ENCODE results near the gene NOS1AP.
"Not testable (repeated sequence)": the region's sequence is repeated elsewhere in the genome, so short reads cannot be mapped to it uniquely, and the experiment has no call there.

NOS1AP gene

DNA sequence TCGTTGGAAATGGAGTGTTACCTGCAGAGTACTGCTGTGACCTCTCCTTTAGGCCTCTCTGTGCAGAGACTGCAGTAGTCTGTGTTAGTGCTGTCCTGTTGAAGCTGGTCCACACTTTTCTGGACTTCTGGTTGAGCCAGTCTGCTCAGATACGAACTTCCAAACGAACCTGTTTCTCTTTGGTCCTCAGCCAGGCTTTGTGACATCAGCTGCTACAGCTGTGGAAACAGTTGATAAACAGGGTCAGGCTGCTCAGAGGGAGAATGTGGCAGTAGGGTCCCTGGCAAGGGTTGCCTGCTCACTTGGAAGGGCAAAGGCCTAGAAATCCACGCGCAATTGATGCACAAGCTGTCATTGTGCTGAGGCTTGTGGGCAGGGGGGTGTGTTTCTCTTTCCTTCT, 98.8 kb downstream of the NOS1AP start:
- no peak for DNase-seq (ENCODE audit: low read depth in 2 of 2)

DNA sequence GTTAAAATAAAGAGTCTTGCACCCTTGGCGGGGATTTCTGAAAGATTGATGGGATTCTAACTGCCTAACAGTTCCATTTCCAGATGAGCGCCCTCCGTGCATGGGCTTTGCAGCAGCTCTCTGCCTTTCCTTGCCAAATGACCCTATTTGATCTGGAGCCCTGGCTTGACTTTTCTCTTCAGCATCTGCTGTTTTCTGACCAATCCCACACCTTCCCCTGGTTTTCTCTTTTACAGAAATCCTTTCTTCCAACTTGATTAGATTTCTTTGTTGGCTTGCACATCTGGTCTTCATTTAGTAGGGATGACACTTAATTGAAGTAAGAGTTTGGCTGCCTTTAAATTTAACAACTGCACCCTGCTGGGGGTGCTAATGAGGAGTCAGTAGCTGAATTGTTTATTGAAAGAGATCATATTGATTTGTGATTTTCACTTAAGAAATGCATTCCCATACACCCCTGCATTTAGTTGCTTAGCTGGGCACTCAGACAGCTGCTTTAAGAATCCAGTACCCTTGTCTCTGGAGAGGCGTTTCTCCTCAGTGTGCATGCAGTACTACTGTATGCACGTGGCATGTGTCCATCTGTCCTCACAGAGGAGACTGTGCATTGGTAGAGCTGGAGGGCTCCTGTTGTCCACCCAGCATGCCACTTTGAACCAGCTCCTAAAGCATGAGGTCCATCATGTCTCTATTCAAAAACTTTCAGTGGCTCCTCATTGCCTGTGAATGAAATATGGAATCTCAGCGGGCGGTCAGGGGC, 99.7 kb downstream of the NOS1AP start:
- DNase-seq (ENCODE audit: low read depth in 2 of 2) = no peak

GRCh38 chr1:162171111-162171510, 101.6 kb downstream of the NOS1AP start:
- DNase-seq (ENCODE audit: low read depth in 2 of 2) = no peak

DNA sequence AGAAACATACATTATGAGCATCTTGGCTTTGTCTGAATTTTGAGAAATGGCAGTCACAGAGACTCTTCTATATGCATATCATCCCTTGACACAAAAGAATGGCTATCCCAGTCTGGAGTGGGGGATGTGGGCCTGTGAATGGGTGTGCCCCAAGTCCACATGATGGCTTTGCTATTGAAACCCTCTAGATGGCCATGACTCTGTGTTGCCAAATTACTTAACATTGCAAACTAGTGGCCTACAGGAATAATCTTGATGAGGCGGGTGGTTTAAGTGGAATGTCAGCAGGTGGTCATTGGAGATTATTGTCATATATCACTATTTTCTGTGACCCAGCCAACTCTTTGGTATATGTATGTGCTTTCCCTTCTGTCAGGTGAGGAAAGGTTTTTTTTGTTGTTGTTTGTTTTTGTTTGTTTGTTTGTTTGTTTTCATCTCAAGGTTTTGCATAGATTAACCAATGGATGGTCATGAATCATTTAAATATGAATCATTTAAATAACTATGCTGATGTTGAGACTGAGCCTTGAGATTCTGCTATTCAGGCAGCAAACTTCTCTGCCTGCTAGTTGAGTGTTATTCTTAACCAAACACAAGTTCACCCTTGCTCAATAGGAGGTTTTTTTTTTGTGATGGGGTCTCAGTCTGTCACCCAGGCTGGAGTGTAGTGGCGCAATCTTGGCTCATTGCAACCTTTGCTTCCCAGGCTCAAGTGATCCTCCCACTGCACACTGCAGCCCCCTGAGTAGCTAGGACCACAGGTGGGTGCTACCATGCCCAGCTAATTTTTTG, 103.0 kb downstream of the NOS1AP start:
- DNase-seq (ENCODE audit: low read depth in 2 of 2) = no peak

GRCh38 chr1:162173607-162174006, 104.1 kb downstream of the NOS1AP start:
- DNase-seq (ENCODE audit: low read depth in 2 of 2) = not testable (repeated sequence)

GRCh38 chr1:162174027-162174426, 104.5 kb downstream of the NOS1AP start:
- not testable (repeated sequence) for DNase-seq (ENCODE audit: low read depth in 2 of 2)

- DNase-seq (ENCODE audit: low read depth in 2 of 2) = no peak
Measured at GRCh38 chr1:162175379-162176081, 106.0 kb downstream of the NOS1AP start.

GRCh38 chr1:162177126-162177525, 107.6 kb downstream of the NOS1AP start:
- DNase-seq (ENCODE audit: low read depth in 2 of 2) = no peak

GRCh38 chr1:162178432-162178831, 108.9 kb downstream of the NOS1AP start:
- no peak for DNase-seq (ENCODE audit: low read depth in 2 of 2)

DNA sequence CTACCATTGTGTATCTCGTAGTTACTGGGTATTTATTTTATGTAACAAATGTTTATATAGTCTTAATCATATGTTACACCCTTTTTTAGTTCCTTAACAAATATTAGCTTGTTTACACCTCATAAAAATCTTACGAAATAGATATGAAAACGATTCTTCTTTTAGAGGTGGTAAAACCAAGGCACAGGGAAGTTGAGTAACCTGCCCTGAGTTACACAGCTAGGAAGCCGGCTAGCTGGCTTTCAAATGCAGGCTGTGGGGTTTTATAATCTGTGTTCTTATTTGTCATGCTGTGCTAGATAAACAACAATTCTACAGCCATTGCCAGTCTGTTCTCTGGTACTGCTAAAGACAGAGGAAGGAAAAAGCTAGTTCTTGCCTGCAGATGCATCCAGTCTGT, 109.6 kb downstream of the NOS1AP start:
- no peak for DNase-seq (ENCODE audit: low read depth in 2 of 2)

- no peak for DNase-seq (ENCODE audit: low read depth in 2 of 2)
Measured at GRCh38 chr1:162180813-162181212, 111.3 kb downstream of the NOS1AP start.

DNA sequence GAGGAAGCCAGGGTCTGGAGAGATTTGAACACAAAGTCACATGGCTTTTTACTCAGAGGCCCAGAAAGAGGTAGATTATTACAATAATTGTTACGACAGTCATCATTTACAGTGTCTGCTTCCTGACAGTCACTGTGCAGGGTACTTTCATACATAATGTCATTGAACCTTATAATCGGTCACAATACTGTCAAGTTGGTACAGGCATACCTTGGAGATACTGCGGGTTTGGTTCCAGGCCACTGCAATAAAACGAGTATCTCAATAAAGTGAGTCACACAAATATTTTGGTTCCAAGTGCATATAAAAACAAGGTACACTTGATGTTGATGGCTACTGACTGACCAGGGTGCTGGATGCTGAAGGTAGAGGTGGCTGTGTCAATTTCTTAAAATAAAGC, 112.6 kb downstream of the NOS1AP start:
- no peak for DNase-seq (ENCODE audit: low read depth in 2 of 2)

DNA sequence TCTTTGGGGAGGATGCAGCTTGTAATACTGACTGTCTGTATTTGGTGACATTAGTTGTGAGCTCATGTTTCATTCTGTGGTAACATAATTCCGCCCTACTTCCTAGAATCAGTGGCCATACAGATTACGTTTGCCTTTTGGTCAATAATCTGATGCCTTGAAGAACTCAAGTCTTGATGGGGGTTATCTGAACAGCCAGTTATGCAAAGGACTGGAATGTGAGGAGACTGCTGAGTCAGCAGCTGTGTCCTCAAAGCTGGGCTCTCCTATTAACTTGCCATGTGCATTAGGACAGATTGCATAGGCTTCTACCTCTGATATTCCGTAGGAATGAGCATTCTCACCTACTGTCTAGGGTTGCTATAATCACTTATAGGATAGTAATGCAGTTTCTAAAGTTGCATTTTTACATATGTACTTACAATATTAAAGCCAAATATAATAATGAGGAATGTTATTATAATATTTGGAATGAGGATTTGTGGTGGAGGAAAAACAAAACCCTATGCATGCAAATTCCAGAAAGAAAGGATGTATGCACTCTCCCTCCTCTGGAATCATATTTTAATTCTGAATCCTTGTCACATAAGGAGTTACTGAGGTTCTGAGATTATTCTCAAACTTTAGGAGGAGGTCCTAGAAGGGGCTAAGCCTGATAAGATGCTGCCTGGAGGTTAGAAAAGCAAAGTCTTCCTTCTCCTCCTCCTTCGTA, 116.0 kb downstream of the NOS1AP start:
- no peak for DNase-seq (ENCODE audit: low read depth in 2 of 2)

DNA sequence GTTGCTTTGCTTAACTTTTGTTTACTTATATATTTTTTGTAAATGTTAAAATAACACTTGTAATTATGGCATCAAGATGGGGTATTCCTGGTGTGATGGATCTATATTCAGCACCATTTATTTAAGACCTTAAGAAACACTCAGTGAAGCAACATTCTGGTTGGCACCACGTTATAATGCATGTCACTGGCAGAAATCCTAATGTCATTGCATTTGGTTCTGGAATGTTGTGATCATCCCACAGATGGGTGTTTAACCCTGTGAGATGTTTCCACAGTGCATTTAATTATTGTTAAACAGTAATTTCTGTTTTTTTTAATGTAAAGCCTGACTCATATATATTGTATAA, 116.5 kb downstream of the NOS1AP start:
- no peak for DNase-seq (ENCODE audit: low read depth in 2 of 2)

GRCh38 chr1:162186406-162186805, 116.9 kb downstream of the NOS1AP start:
- DNase-seq (ENCODE audit: low read depth in 2 of 2) = no peak

DNA sequence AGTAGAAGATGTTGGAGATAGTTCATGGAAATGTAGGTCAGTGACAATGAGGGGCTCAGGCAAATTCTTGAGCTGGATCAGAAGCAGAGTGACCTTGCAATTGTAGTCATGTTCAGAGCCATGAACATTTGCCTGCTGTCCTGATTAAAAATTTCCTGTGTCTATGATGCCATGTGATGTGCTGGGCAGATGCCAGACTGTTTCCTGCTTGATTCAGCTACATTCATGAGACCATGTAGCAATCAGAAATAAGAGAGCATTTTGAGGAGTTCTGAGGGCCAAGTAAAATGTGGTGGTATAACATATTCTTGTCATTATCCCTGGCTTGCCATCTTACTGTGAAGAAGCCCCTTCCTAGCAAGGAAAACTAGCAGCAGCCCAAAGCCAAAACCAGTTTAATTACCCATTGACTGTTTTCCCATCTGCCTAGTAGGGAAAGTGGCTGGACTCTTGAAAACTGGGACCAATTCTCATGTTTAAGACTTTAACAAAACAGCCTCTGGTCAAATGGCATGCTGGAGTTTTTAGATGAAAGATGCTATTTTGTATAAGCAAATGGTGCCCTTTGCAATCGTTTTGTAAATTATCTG, 118.3 kb downstream of the NOS1AP start:
- no peak for DNase-seq (ENCODE audit: low read depth in 2 of 2)

GRCh38 chr1:162189345-162189744, 119.9 kb downstream of the NOS1AP start:
- no peak for DNase-seq (ENCODE audit: low read depth in 2 of 2)

DNA sequence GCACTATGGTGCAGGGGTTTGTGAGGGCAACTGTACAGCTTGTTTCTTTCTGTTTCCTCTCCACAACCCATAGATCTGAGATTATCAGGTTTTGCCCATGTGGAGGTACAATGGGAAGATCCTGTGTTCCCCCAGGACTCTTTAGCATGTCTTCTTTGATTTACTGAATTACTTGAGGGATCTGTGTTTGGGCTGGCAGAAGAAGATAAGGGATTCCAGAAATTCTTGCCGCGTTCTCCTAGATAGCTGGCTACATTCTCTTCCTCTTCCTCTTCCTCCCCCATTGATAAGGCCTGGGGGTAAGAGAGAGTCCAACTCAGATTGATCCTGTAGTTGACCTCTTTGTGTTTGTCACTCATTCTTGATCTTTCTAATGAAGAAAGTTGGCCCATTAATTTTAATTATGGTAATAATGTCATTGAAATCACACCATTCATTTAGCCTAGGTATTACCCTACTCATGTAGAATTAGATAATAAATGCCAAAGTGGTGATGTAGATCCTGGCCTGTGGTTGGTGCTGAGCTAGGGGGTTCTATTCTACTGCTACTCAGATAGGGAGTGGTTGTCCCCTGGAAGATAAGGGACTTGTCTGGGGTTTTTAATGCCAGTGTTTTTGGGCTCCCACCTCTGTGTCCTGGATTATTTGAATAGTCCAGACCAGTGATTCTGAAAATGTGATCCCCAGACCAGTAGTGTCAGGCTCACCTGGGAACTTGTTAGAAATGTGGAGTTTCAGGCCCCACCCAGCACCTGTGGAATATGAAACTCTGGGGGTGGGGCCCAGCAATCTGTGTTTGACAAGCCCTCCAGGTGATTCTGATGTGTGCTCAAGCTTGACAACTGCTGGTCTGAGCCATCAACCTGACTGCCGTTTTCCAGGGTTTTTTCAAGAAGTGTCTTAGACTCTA, 122.2 kb downstream of the NOS1AP start:
- no peak for DNase-seq (ENCODE audit: low read depth in 2 of 2)

DNA sequence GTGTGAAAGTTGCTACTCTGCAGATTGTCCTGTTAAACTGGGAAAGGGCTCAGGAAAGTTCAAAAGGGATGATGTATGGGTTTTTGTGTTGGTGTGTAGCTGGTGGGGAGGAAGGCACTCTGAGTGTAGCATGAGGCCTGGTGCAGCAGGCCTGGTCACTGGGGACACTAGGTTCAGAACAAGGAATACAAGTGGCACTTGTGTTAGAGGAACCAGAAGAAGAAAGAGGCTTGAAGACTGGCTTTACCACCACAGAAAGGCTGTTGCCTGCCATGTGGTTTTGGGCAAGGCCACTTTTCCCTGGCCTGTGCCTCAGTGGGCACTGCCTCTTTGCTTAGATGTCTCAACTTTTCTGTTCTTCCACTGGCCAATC, 122.8 kb downstream of the NOS1AP start:
- DNase-seq (ENCODE audit: low read depth in 2 of 2) = no peak

DNA sequence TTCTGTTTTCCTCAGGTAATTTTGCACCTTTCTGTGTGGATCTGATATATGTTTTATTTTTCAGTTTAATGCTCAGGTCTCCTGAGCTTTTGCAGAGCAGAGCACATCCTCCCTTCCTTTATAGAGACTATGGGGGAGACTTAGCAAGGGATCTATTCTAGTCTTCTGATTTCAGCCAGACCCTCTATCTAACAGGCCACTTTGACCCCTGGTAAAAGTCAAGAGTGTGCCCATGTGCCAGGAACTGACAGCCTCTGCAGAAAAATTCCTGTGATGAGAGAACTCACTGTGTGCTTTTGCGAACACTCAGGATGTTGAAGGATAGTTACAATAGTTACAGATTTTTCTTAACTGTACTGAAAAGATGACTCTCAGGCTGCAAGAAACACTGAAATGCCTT, 123.3 kb downstream of the NOS1AP start:
- DNase-seq (ENCODE audit: low read depth in 2 of 2) = no peak

- no peak for DNase-seq (ENCODE audit: low read depth in 2 of 2)
Measured at GRCh38 chr1:162193221-162193620, 123.7 kb downstream of the NOS1AP start.
